Ishikawa (cell line): Measurements from ENCODE around the gene PPFIBP2.

Source experiments
- CREB1 ChIP-seq: IDR thresholded peaks from 2 replicates; pipeline ENCODE4 v1.6.1; 2012; ENCODE audit warnings: low read depth
- EGR1 ChIP-seq: IDR thresholded peaks from 2 replicates; pipeline ENCODE4 v1.6.1; 2012
- EP300 ChIP-seq: IDR thresholded peaks from 2 replicates; pipeline ENCODE4 v1.6.1; 2012; ENCODE audit warnings: borderline replicate concordance
- FOXM1 ChIP-seq: IDR thresholded peaks from 2 replicates; pipeline ENCODE4 v1.6.1; 2012; ENCODE audit warnings: low read depth, borderline replicate concordance
- NFIC ChIP-seq: IDR thresholded peaks from 2 replicates; pipeline ENCODE4 v1.6.1; 2012
- RAD21 ChIP-seq: IDR thresholded peaks from 2 replicates; pipeline ENCODE4 v1.6.1; 2012; ENCODE audit warnings: low read depth
- REST ChIP-seq: IDR thresholded peaks from 2 replicates; pipeline ENCODE4 v1.6.1; 2012; ENCODE audit warnings: low read depth, mild to moderate bottlenecking
- TAF1 ChIP-seq: IDR thresholded peaks from 2 replicates; pipeline ENCODE4 v1.6.1; 2012; ENCODE audit warnings: low read depth, mild to moderate bottlenecking
- TCF12 ChIP-seq: IDR thresholded peaks from 2 replicates; pipeline ENCODE4 v1.6.1; 2012; ENCODE audit warnings: low read depth
- TEAD4 ChIP-seq: IDR thresholded peaks from 2 replicates; pipeline ENCODE4 v1.6.1; 2012
- YY1 ChIP-seq: IDR thresholded peaks from 2 replicates; pipeline ENCODE4 v1.6.1; 2012; ENCODE audit warnings: low read depth
- ZBTB7A ChIP-seq: IDR thresholded peaks from 2 replicates; pipeline ENCODE4 v1.6.1; 2012; ENCODE audit warnings: low read depth
- TF ChIP-seq, protein P1 (sequence below): IDR thresholded peaks from 2 replicates; pipeline ENCODE4 v1.6.1; 2012
- TF ChIP-seq, protein P2 (sequence below): IDR thresholded peaks from 2 replicates; pipeline ENCODE4 v1.6.1; 2012

- TF ChIP-seq TCF12 (no peak), ZBTB7A (no peak), EP300 (no peak), NFIC (no peak), RAD21 (no peak), CREB1 (no peak), TEAD4 (no peak), EGR1 (no peak), TAF1 (no peak), YY1 (no peak), REST (no peak), FOXM1 (no peak)
- TF ChIP-seq, protein P1, sequence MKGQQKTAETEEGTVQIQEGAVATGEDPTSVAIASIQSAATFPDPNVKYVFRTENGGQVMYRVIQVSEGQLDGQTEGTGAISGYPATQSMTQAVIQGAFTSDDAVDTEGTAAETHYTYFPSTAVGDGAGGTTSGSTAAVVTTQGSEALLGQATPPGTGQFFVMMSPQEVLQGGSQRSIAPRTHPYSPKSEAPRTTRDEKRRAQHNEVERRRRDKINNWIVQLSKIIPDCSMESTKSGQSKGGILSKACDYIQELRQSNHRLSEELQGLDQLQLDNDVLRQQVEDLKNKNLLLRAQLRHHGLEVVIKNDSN: no peak
- TF ChIP-seq, protein P2, sequence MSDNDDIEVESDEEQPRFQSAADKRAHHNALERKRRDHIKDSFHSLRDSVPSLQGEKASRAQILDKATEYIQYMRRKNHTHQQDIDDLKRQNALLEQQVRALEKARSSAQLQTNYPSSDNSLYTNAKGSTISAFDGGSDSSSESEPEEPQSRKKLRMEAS: no peak
Observed at GRCh38 chr11:7606496-7606895, 92.7 kb downstream of the PPFIBP2 start.
